Right ventricle myocardium inferior (tissue), 1 donor: ENCODE measurements around the gene A4GALT. TPM values are rescaled to one million over a fixed set of nuclear protein-coding genes. Genes with fewer than 3 reads are reported as not detected.

Source experiments
- ATAC-seq: fragments of 200-7000 bp; cut with Tn5 transposase; one replicate; pipeline ENCODE4 v1.9.1; 2020; ENCODE audit warnings: mild to moderate bottlenecking, moderate library complexity
- DNase-seq: peaks from one replicate; pipeline ENCODE4 v3.0.0; 2021; ENCODE audit errors: missing footprints
- intact Hi-C: fragments of 100-400 bp; cut with DNase I; formaldehyde crosslinking; loops from one replicate; pipeline ENCODE4 v1.11.0; 2022
- total RNA-seq: library from RNA; stranded (reverse); fragmentation: NEBNext Ultra II Directional; extraction: Animal tissue kit (Norgen Biotek cat#: 25700); gene quantifications from one replicate; pipeline ENCODE4 v1.2.1, GENCODE V29; 2021
- donor health status: DM: no; HTN: yes; CAD: no; lungs with severe emphysema.

Gene A4GALT
- total RNA-seq, 1 donor from 2014 or later: 81.2 TPM

DNA sequence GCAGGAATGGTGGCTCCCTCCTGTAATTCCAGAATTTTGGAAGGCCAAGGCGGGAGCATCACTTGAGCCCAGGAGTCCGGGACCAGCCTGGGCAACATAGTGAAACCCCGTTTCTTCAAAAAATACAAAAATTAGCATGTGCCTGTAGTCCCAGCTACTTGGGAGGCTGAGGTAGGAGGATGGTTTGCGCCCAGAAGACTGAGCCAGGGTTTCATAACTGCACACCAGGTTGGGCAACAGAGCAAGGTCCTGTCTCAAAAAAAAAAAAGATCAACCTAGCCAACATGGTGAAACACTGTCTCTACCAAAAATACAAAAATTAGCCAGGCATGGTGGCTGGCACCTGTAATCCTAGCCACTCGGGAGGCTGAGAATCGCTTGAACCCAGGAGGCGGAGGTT lies 6.4 kb downstream of the A4GALT start:
- no peak for ATAC-seq
- intact Hi-C loops: no loop called here
- DNase-seq: no peak

- DNase-seq: no peak
- intact Hi-C loops: no loop called here
- ATAC-seq: peak; percentile 70
Measured at GRCh38 chr22:42711895-42712837, 8.5 kb downstream of the A4GALT start.

DNA sequence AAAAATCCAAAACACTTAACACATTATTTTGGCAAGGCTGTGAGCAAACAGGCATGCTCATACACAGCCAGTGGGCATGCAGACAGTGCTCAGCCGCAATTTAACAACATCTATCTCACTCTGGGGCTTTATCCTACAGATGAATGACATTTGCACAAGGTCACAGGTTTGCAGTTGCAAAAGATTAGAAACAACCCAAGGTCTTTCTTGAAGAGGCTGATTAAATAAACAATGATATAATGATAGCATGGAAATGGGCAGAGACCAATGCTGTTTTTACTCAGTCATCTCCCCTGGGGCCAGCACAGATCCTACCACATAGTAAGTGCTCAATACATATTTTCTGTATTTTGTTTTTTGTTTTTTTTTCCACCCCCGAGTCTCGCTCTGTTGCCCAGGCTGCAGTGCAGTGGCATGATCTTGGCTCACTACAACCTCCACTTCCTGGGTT lies 9.4 kb downstream of the A4GALT start:
- intact Hi-C loops: no loop called here
- DNase-seq (no peak), ATAC-seq (no peak)

- DNase-seq (no peak), ATAC-seq (no peak)
Measured at GRCh38 chr22:42708417-42708816, 12.3 kb downstream of the A4GALT start.

DNA sequence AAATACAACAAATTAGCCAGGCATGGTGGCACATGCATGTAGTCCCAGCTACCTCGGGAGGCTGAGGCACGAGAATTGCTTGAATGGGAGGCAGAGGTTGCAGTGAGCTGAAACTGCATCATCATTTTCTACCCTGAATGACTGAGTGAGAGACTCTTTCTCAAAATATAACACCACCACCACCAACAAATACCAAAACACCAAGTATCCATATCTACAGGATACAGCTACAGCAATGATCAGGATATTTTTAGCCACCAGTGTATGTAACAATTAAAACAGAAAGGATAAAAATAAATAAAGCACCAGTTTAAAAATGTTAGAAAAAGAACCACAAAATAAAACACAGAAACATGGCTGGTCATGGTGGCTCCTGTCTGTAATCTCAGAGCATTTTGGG lies 13.2 kb downstream of the A4GALT start:
- intact Hi-C loops: no loop called here
- ATAC-seq (no peak), DNase-seq (no peak)

More at GRCh38 chr22:42708417-42708816, 12.3 kb downstream of the A4GALT start:
- intact Hi-C loops: no loop called here

- ATAC-seq (no peak), DNase-seq (no peak)
- intact Hi-C loops: no loop called here
Measured at GRCh38 chr22:42704896-42705295, 15.8 kb downstream of the A4GALT start.

DNA sequence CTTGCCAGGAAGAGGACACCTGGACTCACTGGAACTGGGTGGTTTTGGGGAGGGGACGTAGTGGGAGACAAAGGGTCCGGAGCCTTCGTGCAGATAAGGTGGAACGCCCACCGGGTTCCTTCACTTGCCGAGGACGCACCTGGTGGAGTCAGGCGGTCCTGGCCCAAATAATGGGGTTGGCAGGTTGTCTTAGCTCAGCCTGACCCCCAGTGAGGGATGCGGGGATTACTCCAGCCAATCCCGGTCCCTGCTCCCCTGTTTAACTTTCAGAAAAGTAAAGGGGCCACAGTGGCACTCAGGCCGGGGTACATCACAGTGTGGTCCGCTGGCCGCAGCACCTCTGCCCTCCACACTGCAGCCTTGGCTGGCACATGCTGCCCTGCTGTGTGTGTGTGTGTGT lies 18.0 kb downstream of the A4GALT start:
- intact Hi-C loops: no loop called here
- no peak for ATAC-seq
- no peak for DNase-seq

DNA sequence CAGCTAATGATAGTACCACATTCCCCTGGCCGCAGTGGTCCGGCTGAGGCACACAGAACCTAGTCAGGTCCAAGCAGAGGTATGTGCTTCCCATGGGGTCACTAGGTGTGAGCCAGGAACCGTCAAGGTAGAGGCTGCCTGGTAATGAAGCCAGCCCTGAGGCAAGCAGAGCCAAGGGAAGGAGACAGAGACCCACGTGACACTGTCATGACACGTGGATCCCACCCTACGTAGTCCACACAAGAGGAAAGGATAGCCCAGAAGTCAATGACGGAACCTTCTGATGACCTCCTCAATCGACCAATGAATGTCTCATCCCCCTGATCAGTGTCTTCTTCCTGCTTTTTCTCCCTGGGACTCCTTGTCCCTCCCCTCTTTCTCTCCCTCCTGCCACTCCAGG lies 19.0 kb downstream of the A4GALT start:
- intact Hi-C loops: no loop called here
- no peak for DNase-seq

GRCh38 chr22:42700901-42701300 lies 19.8 kb downstream of the A4GALT start:
- DNase-seq (no peak), ATAC-seq (no peak)
- intact Hi-C loops: no loop called here

More for the DNA sequence above, 19.0 kb downstream of the A4GALT start:
- no peak for ATAC-seq

- ATAC-seq (no peak), DNase-seq (no peak)
- intact Hi-C loops: no loop called here
Measured at GRCh38 chr22:42700355-42700754, 20.3 kb downstream of the A4GALT start.

DNA sequence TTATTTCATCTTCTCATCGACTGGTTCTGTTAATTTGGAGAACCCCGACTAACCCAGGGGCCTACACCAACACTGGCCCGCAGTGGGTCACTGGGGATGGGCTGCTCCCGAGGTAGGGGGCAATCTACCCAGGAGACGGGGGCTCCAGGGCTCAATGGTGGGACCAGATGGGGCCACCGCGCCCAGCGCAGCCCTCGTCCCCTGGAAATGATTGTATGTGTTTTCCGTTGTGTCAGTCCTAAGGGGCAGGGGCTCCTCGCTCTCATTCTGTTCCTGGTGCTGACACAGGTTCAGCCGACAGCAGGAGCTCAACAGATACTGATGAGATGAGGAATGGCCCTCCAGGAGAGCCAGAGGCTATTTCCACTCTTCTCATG lies 20.7 kb downstream of the A4GALT start:
- intact Hi-C loops: no loop called here
- DNase-seq (no peak), ATAC-seq (no peak)

DNA sequence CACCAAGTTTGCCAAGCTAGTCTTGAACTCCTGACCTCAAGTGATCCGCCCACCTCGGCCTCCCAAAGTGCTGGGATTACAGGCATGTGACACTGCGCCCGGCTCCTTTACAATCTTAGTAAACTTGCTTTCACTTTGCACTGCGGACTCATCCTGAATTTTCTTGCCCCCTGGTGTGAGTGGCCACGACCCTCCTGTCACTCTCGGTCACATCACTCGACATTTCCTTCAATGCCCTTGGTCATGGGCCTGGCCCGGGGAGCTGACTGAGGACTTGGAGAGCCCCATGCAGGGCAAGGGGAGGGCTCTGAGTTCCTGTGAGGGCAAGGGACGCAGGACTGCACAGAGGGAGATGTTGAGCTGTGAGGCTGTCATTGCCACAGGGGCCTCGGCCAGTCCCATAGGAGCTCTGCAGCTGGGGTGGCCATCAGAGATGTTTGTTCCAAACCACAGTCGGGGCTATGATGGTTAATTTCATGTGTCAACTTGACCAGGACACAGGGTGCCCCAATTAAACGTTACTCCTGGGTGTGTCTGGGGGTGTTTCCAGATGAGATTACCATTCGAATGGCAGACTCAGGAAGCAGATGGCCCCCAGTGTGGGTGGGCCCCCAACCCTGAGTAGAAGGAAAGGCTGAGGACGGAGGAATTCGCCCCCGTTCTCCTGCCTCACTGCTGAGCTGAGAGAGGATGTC lies 21.2 kb downstream of the A4GALT start:
- DNase-seq: no peak

GRCh38 chr22:42697542-42698013 lies 23.1 kb downstream of the A4GALT start:
- intact Hi-C loops: loop anchor here (1.0 kb wide), 1 partner anchor 11 kb away; no protein-coding TSS in a partner anchor
- ATAC-seq: peak; percentile 86
- DNase-seq: peak; percentile 88

More for the DNA sequence above, 21.2 kb downstream of the A4GALT start:
- intact Hi-C loops: no loop called here
- ATAC-seq: peak; percentile 28

DNA sequence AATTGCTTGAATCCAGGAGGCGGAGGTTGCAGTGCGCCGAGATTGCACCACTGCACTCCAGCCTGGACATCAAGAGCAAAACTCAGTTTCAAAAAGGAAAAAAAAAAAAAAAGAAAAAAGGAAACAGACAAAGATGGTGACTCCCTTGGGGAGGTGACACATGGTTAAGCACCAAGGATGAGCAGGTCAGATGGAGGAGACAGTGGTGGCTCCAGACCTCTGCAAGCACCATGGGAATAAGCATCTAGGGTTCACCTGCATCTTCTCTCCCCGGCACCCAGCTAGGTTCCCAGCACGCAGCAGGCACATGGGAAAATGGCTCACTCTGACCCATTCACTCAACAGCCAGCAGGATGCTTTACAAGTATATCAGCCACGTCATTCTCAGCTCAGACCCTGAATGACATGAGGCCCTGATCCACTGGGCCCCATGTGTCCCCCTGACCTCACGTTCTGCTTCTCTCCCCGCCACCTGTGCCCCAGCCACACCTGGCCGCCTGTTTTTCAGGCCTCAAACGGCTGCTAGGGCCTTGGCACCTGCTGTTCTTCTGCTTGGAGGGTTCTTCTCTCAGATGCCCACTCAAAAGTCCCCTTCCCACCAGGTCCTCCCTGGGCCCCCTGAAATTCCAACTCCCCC lies 24.2 kb downstream of the A4GALT start:
- no peak for DNase-seq
- intact Hi-C loops: no loop called here

DNA sequence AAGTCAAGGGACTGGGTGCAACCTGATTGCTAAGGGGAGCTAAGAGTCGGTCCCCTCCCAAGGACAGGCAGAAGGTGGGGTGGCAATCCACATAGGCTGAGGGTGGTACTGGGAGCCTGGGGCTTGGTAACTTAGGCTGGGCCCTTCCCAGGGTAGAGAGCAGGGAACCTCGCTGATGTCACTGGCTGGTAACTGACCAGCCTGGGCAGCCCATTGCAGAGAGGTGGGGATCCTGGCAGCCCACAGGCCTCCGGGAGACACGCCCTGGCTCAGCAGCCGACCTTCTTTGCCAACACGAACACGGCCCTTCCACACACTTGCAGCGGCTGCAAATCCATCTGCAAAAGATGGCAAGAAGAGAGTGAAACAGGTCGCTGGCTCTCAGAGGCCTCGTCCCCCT lies 25.4 kb downstream of the A4GALT start:
- peak; percentile 23 for ATAC-seq
- DNase-seq: peak; percentile 77
- intact Hi-C loops: no loop called here

More for the DNA sequence above, 24.2 kb downstream of the A4GALT start:
- ATAC-seq: no peak

- intact Hi-C loops: no loop called here
- ATAC-seq: no peak
- no peak for DNase-seq
Measured at GRCh38 chr22:42693763-42694683, 26.6 kb downstream of the A4GALT start.

GRCh38 chr22:42693055-42693762 lies 27.5 kb downstream of the A4GALT start:
- no peak for ATAC-seq
- intact Hi-C loops: no loop called here
- DNase-seq: no peak
